Liver (tissue), 3 donors: ENCODE data around the gene ADSS2.

Experiments
- ATF3 ChIP-seq: IDR thresholded peaks from 2 replicates; pipeline ENCODE4 v1.6.1; 2016; ENCODE audit warnings: antibody characterized with exemption
- CTCF ChIP-seq: fragments of 150-350 bp; IDR thresholded peaks from 2 replicates; pipeline ENCODE4 v1.5.1; 2017; ENCODE audit warnings: improper control_type of control experiment, low read depth, low read length; ENCODE audit not compliant: missing input control
- FOXA1 ChIP-seq: IDR thresholded peaks from 2 replicates; pipeline ENCODE4 v1.6.1; 2016; ENCODE audit warnings: antibody characterized with exemption
- HNF4A ChIP-seq, 2 donors: conservative IDR thresholded peaks; 2 replicates each; pipeline ENCODE4 v1.6.1; 2016; ENCODE audit warnings: antibody characterized with exemption in 2 of 2, mild to moderate bottlenecking in 2 of 2
- MAX ChIP-seq: IDR thresholded peaks from 2 replicates; pipeline ENCODE4 v1.6.1; 2016; ENCODE audit warnings: antibody characterized with exemption
- RAD21 ChIP-seq, 2 donors: IDR thresholded peaks; 2 replicates each; pipeline ENCODE4 v1.6.1; 2016; ENCODE audit warnings: antibody characterized with exemption in 2 of 2, mild to moderate bottlenecking in 2 of 2
- RXRA ChIP-seq, 2 donors: IDR thresholded peaks; 2 replicates each; pipeline ENCODE4 v1.6.1; 2017 to 2018; ENCODE audit warnings: antibody characterized with exemption in 2 of 2, mild to moderate bottlenecking in 1 of 2
- TAF1 ChIP-seq: conservative IDR thresholded peaks from 2 replicates; pipeline ENCODE4 v1.6.1; 2016; ENCODE audit warnings: antibody characterized with exemption, mild to moderate bottlenecking
- YY1 ChIP-seq: IDR thresholded peaks from 2 replicates; pipeline ENCODE4 v1.6.1; 2016; ENCODE audit warnings: antibody characterized with exemption, mild to moderate bottlenecking
- ZBTB33 ChIP-seq: IDR thresholded peaks from 2 replicates; pipeline ENCODE4 v1.6.1; 2016; ENCODE audit warnings: antibody characterized with exemption
- donor health status: healthy.
- donor health status: healthy.

- TF ChIP-seq CTCF, result no peak
- TF ChIP-seq HNF4A (conservative IDR thresholded peaks at IDR 0.05), result no peak
- TF ChIP-seq MAX, result no peak
- TF ChIP-seq RXRA (IDR thresholded peaks at IDR 0.05), result no peak
- no peak for TF ChIP-seq ATF3
- no peak for TF ChIP-seq FOXA1
- TF ChIP-seq TAF1, result no peak
- no peak for TF ChIP-seq ZBTB33
- TF ChIP-seq RAD21 (IDR thresholded peaks at IDR 0.05), result no peak
- no peak for TF ChIP-seq YY1
These were observed 83.4 kb downstream of the ADSS2 start for GRCh38 chr1:244368279-244368678.
